ENCODE data around the gene RGS1.

Gene RGS1

DNA sequence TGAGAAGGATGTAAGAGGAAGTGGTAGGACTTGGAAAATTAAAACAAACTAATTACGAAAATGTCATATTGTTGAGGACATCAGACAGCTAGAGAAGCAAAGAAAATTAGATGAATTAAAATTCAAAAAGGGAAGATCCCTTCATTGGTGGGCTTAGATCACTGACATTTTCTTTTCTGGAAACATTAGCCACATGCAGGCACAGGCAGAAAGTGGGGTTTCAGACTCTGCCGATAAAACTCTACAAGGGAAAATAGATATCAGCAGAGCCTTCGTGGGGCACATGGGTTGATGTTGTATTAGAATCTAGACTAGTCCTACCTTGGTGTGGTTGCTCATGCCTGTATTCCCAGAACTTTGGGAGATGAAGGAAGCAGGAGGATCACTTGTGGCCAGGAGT is 12.4 kb upstream of the RGS1 start:
- no peaks in the 10 kb centered on the region for H3K27me3 ChIP-seq (replicated peaks in 2 of 5; ENCODE audit: control insufficient read depth in 4 of 5, insufficient read depth in 5 of 5, low read length in 4 of 5)
- 100% methylated on average over 1 of the region's 3 CpGs for WGBS (ENCODE audit: insufficient coverage)
- CTCF ChIA-PET: interaction anchor here (0.6 to 2.3 kb wide), 3 partner anchors 10 to 54 kb away, joined by 3 to 14 read pairs (median 3); no protein-coding TSS in a partner anchor
- H3K36me3 ChIP-seq (ENCODE audit: control insufficient read depth in 4 of 4, insufficient read depth in 4 of 4, low read length in 3 of 4): no peaks in the 10 kb centered on the region
- no peak overlapping the region for H3K4me3 ChIP-seq (ENCODE audit: control insufficient read depth in 1 of 7, extremely low read depth in 1 of 7, insufficient read depth in 4 of 7, low read depth in 2 of 7, low read length in 6 of 7)
- DNase-seq: no peak
- H3K4me1 ChIP-seq (ENCODE audit: control extremely low read depth in 1 of 4, control insufficient read depth in 4 of 4, insufficient read depth in 4 of 4, low read length in 3 of 4): peaks cover 0 to 7% (median 0%) of the 10 kb centered on the region in 4 experiments
- H3K27ac ChIP-seq (ENCODE audit: insufficient read depth in 1 of 2, low read depth in 1 of 2, low read length in 2 of 2, poor library complexity in 1 of 2, severe bottlenecking in 2 of 2): no peak overlapping the region
- POLR2A ChIA-PET: no interaction called here
- H3K9me3 ChIP-seq (ENCODE audit: control extremely low read depth in 1 of 5, control insufficient read depth in 4 of 5, insufficient read depth in 2 of 5, low read depth in 1 of 5, low read length in 4 of 5): no peaks in the 10 kb centered on the region

DNA sequence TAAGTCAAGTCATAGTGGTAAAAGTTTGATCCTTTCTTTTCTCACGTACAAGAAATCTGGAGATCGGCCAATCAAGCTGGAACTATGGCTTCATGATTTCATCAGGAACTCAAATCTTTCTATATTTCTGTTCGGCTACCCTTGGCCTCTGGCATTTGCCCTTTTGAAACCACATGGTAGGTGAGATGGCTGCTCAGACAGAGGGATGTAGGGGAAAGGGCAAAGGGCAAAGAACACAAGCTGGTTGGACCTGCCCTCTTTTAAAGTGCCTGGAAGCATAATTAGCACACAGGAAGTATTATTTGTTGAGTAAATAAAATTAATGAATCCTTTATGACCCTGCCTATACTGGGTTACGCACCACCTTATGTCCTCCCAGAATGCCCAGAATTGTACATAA is 11.5 kb upstream of the RGS1 start:
- H3K4me3 ChIP-seq (ENCODE audit: control insufficient read depth in 1 of 7, extremely low read depth in 1 of 7, insufficient read depth in 4 of 7, low read depth in 2 of 7, low read length in 6 of 7): no peak overlapping the region
- no peaks in the 10 kb centered on the region for H3K36me3 ChIP-seq (ENCODE audit: control insufficient read depth in 4 of 4, insufficient read depth in 4 of 4, low read length in 3 of 4)
- no peak for DNase-seq
- ChIA-PET POLR2A (no interaction called here), CTCF (interaction anchor here (1.6 kb wide), 1 partner anchor 13 kb away, joined by 3 read pairs; no protein-coding TSS in a partner anchor)
- peaks cover 0 to 7% (median 0%) of the 10 kb centered on the region in 4 experiments for H3K4me1 ChIP-seq (ENCODE audit: control extremely low read depth in 1 of 4, control insufficient read depth in 4 of 4, insufficient read depth in 4 of 4, low read length in 3 of 4)
- 92% methylated on average over 2 of the region's 4 CpGs for WGBS (ENCODE audit: insufficient coverage)
- H3K27ac ChIP-seq (ENCODE audit: insufficient read depth in 1 of 2, low read depth in 1 of 2, low read length in 2 of 2, poor library complexity in 1 of 2, severe bottlenecking in 2 of 2): no peak overlapping the region
- no peaks in the 10 kb centered on the region for H3K9me3 ChIP-seq (ENCODE audit: control extremely low read depth in 1 of 5, control insufficient read depth in 4 of 5, insufficient read depth in 2 of 5, low read depth in 1 of 5, low read length in 4 of 5)
- no peaks in the 10 kb centered on the region for H3K27me3 ChIP-seq (replicated peaks in 2 of 5; ENCODE audit: control insufficient read depth in 4 of 5, insufficient read depth in 5 of 5, low read length in 4 of 5)

DNA sequence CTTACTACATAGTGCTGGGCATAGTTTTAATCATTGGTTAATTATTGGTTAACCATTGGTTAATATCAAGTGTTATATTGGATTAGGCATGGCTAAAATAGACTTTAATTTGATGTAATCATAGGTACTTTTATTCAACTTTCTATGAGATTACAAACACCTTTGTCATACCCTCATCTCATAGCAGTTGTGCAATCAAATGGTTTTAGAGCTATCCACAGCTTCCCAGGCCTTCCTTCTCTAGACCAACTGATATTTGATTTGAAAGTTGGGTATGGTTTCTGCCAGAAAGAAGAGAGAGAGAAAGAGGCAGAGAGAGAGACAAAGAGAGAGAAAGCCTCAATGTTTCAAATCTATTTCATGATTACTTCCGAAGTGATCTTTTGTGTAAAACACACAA is 9.6 kb upstream of the RGS1 start:
- POLR2A ChIA-PET: no interaction called here
- H3K27ac ChIP-seq (ENCODE audit: insufficient read depth in 1 of 2, low read depth in 1 of 2, low read length in 2 of 2, poor library complexity in 1 of 2, severe bottlenecking in 2 of 2): no peak overlapping the region
- H3K9me3 ChIP-seq (ENCODE audit: control extremely low read depth in 1 of 5, control insufficient read depth in 4 of 5, insufficient read depth in 2 of 5, low read depth in 1 of 5, low read length in 4 of 5): peaks cover 0 to 5% (median 3%) of the 10 kb centered on the region in 5 experiments
- H3K4me1 ChIP-seq (ENCODE audit: control extremely low read depth in 1 of 4, control insufficient read depth in 4 of 4, insufficient read depth in 4 of 4, low read length in 3 of 4): peaks cover 0 to 7% (median 0%) of the 10 kb centered on the region in 4 experiments
- no CpG with 5 or more reads among the region's 1 CpG for WGBS (ENCODE audit: insufficient coverage)
- H3K27me3 ChIP-seq (replicated peaks in 2 of 5; ENCODE audit: control insufficient read depth in 4 of 5, insufficient read depth in 5 of 5, low read length in 4 of 5): no peaks in the 10 kb centered on the region
- no peak overlapping the region for H3K4me3 ChIP-seq (ENCODE audit: control insufficient read depth in 1 of 7, extremely low read depth in 1 of 7, insufficient read depth in 4 of 7, low read depth in 2 of 7, low read length in 6 of 7)
- no peak for DNase-seq
- CTCF ChIA-PET: no interaction called here
- H3K36me3 ChIP-seq (ENCODE audit: control insufficient read depth in 4 of 4, insufficient read depth in 4 of 4, low read length in 3 of 4): no peaks in the 10 kb centered on the region

DNA sequence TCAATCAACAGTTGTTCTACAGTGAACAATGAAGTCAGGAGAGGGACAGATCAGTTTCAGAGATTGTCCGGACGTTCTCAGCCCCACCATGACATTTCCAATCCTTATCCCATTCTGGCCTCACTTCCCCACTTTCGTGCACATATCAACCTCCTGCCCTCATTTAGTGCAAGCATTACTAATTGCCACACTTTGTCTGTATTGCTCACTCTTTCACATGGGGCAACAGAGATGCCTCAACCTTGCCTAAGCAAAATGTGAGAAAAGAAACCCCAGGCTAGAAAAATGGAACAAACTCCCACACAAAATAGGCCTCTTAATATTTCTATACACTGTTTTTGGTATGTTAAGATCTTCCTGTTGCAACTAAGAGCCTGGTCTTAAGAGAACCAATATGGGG is 8.9 kb upstream of the RGS1 start:
- DNase-seq: no peak
- Histone ChIP-seq H3K4me3 (ENCODE audit: control insufficient read depth in 1 of 7, extremely low read depth in 1 of 7, insufficient read depth in 4 of 7, low read depth in 2 of 7, low read length in 6 of 7) (no peak overlapping the region), H3K9me3 (ENCODE audit: control extremely low read depth in 1 of 5, control insufficient read depth in 4 of 5, insufficient read depth in 2 of 5, low read depth in 1 of 5, low read length in 4 of 5) (peaks cover 0 to 5% (median 3%) of the 10 kb centered on the region in 5 experiments), H3K27ac (ENCODE audit: insufficient read depth in 1 of 2, low read depth in 1 of 2, low read length in 2 of 2, poor library complexity in 1 of 2, severe bottlenecking in 2 of 2) (no peak overlapping the region), H3K27me3 (replicated peaks in 2 of 5; ENCODE audit: control insufficient read depth in 4 of 5, insufficient read depth in 5 of 5, low read length in 4 of 5) (no peaks in the 10 kb centered on the region), H3K36me3 (ENCODE audit: control insufficient read depth in 4 of 4, insufficient read depth in 4 of 4, low read length in 3 of 4) (no peaks in the 10 kb centered on the region), H3K4me1 (ENCODE audit: control extremely low read depth in 1 of 4, control insufficient read depth in 4 of 4, insufficient read depth in 4 of 4, low read length in 3 of 4) (peaks cover 0 to 7% (median 0%) of the 10 kb centered on the region in 4 experiments)
- ChIA-PET CTCF (no interaction called here), POLR2A (no interaction called here)
- WGBS (ENCODE audit: insufficient coverage): 100% methylated on average over 3 of the region's 3 CpGs

DNA sequence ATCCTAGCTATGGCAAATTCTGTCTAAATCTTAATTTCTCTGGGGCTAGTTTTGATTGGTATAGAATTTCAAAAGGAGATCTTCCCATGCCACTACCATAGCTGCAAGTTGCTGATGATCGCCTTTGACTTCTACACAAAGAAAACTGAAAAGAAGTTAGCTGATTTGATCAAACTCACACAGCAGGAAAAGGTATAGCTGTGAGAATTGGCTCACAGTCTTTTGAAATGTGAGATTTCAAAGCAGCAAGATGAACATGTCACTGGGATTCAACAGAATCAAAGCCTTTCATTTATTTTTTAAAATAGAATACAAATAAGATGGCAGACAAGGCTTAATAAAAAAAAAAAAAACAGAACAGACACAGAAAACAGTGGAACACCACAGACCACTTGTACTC is 7.5 kb upstream of the RGS1 start:
- peaks cover 0 to 7% (median 0%) of the 10 kb centered on the region in 4 experiments for H3K4me1 ChIP-seq (ENCODE audit: control extremely low read depth in 1 of 4, control insufficient read depth in 4 of 4, insufficient read depth in 4 of 4, low read length in 3 of 4)
- H3K27ac ChIP-seq (ENCODE audit: insufficient read depth in 1 of 2, low read depth in 1 of 2, low read length in 2 of 2, poor library complexity in 1 of 2, severe bottlenecking in 2 of 2): no peak overlapping the region
- H3K9me3 ChIP-seq (ENCODE audit: control extremely low read depth in 1 of 5, control insufficient read depth in 4 of 5, insufficient read depth in 2 of 5, low read depth in 1 of 5, low read length in 4 of 5): peaks cover 0 to 5% (median 3%) of the 10 kb centered on the region in 5 experiments
- H3K36me3 ChIP-seq (ENCODE audit: control insufficient read depth in 4 of 4, insufficient read depth in 4 of 4, low read length in 3 of 4): no peaks in the 10 kb centered on the region
- ChIA-PET CTCF (interaction anchor here (1.4 to 2.1 kb wide), 4 partner anchors 22 to 52 kb away, joined by 5 to 8 read pairs (median 6); no protein-coding TSS in a partner anchor), POLR2A (no interaction called here)
- no peak overlapping the region for H3K4me3 ChIP-seq (ENCODE audit: control insufficient read depth in 1 of 7, extremely low read depth in 1 of 7, insufficient read depth in 4 of 7, low read depth in 2 of 7, low read length in 6 of 7)
- WGBS (ENCODE audit: insufficient coverage): no CpG with 5 or more reads among the region's 1 CpG
- H3K27me3 ChIP-seq (replicated peaks in 2 of 5; ENCODE audit: control insufficient read depth in 4 of 5, insufficient read depth in 5 of 5, low read length in 4 of 5): no peaks in the 10 kb centered on the region
- DNase-seq: no peak

DNA sequence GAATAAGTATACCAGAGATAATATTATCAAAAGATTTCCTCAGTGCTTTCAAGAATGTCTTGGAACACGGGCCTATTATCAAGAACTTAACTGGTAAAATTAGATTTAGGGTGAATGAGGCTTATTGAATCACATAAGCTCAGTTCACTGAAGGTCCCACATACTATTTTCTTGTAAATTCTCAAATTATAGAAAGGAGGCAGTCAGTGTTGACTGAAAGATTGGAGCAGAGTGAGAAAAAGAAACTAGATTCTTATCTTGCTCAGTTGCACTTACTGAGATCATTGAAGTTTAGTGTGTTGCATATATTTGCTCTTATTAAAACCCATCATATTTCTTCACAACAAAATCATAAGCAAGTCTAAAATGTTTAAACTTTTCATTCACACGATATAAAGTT is 3.9 kb upstream of the RGS1 start:
- H3K36me3 ChIP-seq (ENCODE audit: control insufficient read depth in 4 of 4, insufficient read depth in 4 of 4, low read length in 3 of 4): no peaks in the 10 kb centered on the region
- ChIA-PET POLR2A (no interaction called here), CTCF (interaction anchor here (0.7 to 3.9 kb wide), 6 partner anchors 10 to 65 kb away, joined by 3 to 14 read pairs (median 4); no protein-coding TSS in a partner anchor)
- no CpG with 5 or more reads among the region's 2 CpGs for WGBS (ENCODE audit: insufficient coverage)
- no peak overlapping the region for H3K27ac ChIP-seq (ENCODE audit: insufficient read depth in 1 of 2, low read depth in 1 of 2, low read length in 2 of 2, poor library complexity in 1 of 2, severe bottlenecking in 2 of 2)
- H3K4me1 ChIP-seq (ENCODE audit: control extremely low read depth in 1 of 4, control insufficient read depth in 4 of 4, insufficient read depth in 4 of 4, low read length in 3 of 4): peaks cover 4 to 13% (median 10%) of the 10 kb centered on the region in 4 experiments
- no peaks in the 10 kb centered on the region for H3K27me3 ChIP-seq (replicated peaks in 2 of 5; ENCODE audit: control insufficient read depth in 4 of 5, insufficient read depth in 5 of 5, low read length in 4 of 5)
- peaks cover 0 to 5% (median 3%) of the 10 kb centered on the region in 5 experiments for H3K9me3 ChIP-seq (ENCODE audit: control extremely low read depth in 1 of 5, control insufficient read depth in 4 of 5, insufficient read depth in 2 of 5, low read depth in 1 of 5, low read length in 4 of 5)
- DNase-seq: peak in 1 of 3 donors; percentile 23
- no peak overlapping the region for H3K4me3 ChIP-seq (ENCODE audit: control insufficient read depth in 1 of 7, extremely low read depth in 1 of 7, insufficient read depth in 4 of 7, low read depth in 2 of 7, low read length in 6 of 7)

DNA sequence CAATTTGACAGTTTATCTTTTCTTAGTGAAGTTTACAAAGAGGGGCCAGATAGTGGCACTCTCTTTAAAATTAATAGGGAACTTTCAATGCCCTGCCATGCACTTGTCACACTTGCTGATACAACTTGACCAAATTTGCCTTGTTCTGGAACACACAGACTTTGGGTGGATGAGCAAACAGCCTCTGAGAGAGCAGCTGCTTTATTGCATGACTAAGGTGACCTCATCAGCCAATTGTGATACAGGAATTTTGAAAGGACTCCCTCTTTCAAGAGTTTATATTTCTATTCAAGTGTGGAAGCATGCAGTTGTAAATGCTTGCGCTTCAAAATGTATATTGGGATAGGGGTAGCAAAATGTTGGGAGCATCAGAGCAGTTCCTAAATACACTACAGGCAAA is 2.1 kb upstream of the RGS1 start:
- Histone ChIP-seq H3K4me1 (ENCODE audit: control extremely low read depth in 1 of 4, control insufficient read depth in 4 of 4, insufficient read depth in 4 of 4, low read length in 3 of 4) (peaks cover 4 to 13% (median 11%) of the 10 kb centered on the region in 4 experiments), H3K9me3 (ENCODE audit: control extremely low read depth in 1 of 5, control insufficient read depth in 4 of 5, insufficient read depth in 2 of 5, low read depth in 1 of 5, low read length in 4 of 5) (peaks cover 0 to 5% (median 3%) of the 10 kb centered on the region in 5 experiments), H3K4me3 (ENCODE audit: control insufficient read depth in 1 of 7, extremely low read depth in 1 of 7, insufficient read depth in 4 of 7, low read depth in 2 of 7, low read length in 6 of 7) (no peak overlapping the region), H3K27me3 (replicated peaks in 2 of 5; ENCODE audit: control insufficient read depth in 4 of 5, insufficient read depth in 5 of 5, low read length in 4 of 5) (no peaks in the 10 kb centered on the region), H3K27ac (ENCODE audit: insufficient read depth in 1 of 2, low read depth in 1 of 2, low read length in 2 of 2, poor library complexity in 1 of 2, severe bottlenecking in 2 of 2) (no peak overlapping the region), H3K36me3 (ENCODE audit: control insufficient read depth in 4 of 4, insufficient read depth in 4 of 4, low read length in 3 of 4) (no peaks in the 10 kb centered on the region)
- no CpG with 5 or more reads among the region's 1 CpG for WGBS (ENCODE audit: insufficient coverage)
- ChIA-PET CTCF (interaction anchor here (0.8 to 3.9 kb wide), 3 partner anchors 11 to 368 kb away, joined by 3 to 14 read pairs (median 6); no protein-coding TSS in a partner anchor), POLR2A (no interaction called here)
- peak in 1 of 3 donors; percentile 33 for DNase-seq
